WERI-Rb-1 (cell line): ENCODE measurements around the gene PREX1.

Experiments
- DNase-seq: peaks from one replicate; pipeline ENCODE4 v3.0.0-alpha.2; 2020
- H3K27ac ChIP-seq: fragments of 250-450 bp; sonication (Bioruptor Pico); 2 replicates; pipeline ENCODE4 v1.5.1; 2020; ENCODE audit warnings: mild to moderate bottlenecking, moderate library complexity
- H3K27me3 ChIP-seq: fragments of 250-450 bp; sonication (Bioruptor Pico); 2 replicates; pipeline ENCODE4 v1.5.1; 2021; ENCODE audit warnings: mild to moderate bottlenecking, low read depth, moderate library complexity; ENCODE audit not compliant: insufficient read depth, severe bottlenecking
- H3K36me3 ChIP-seq: fragments of 250-450 bp; sonication (Bioruptor Pico); 2 replicates; pipeline ENCODE4 v1.5.1; 2020; ENCODE audit warnings: mild to moderate bottlenecking, moderate library complexity
- H3K4me3 ChIP-seq: 2 replicates; pipeline ENCODE4 v1.5.1; 2011; ENCODE audit warnings: low read depth, mild to moderate bottlenecking, control low read depth, low read length
- H3K9me3 ChIP-seq: fragments of 250-450 bp; sonication (Bioruptor Pico); 2 replicates; pipeline ENCODE4 v1.5.1; 2021; ENCODE audit warnings: mild to moderate bottlenecking, moderate library complexity; ENCODE audit not compliant: severe bottlenecking
- CTCF ChIP-seq: IDR thresholded peaks from 2 replicates; pipeline ENCODE4 v1.5.1; 2011; ENCODE audit warnings: low read depth, mild to moderate bottlenecking, control low read depth, inconsistent platforms, low read length

The PREX1 gene

GRCh38 chr20:48794360-48794759, 33.4 kb downstream of the PREX1 start:
- Histone ChIP-seq H3K4me3 (no peak overlapping the region), H3K27ac (peak overlapping the region; percentile 25), H3K36me3 (no peaks in the 10 kb centered on the region; the same call in 1 of the 2 replicates), H3K27me3 (no peaks in the 10 kb centered on the region), H3K9me3 (no peaks in the 10 kb centered on the region)
- no peak for TF ChIP-seq CTCF
- no peak for DNase-seq

GRCh38 chr20:48793776-48794175, 34.0 kb downstream of the PREX1 start:
- H3K9me3 ChIP-seq, result no peaks in the 10 kb centered on the region
- H3K27me3 ChIP-seq, result no peaks in the 10 kb centered on the region
- no peak for DNase-seq
- no peak for TF ChIP-seq CTCF
- no peak overlapping the region for H3K27ac ChIP-seq
- no peak overlapping the region for H3K4me3 ChIP-seq
- no peaks in the 10 kb centered on the region; the same call in 1 of the 2 replicates for H3K36me3 ChIP-seq

- Histone ChIP-seq H3K27ac (no peak overlapping the region), H3K36me3 (no peaks in the 10 kb centered on the region), H3K9me3 (no peaks in the 10 kb centered on the region), H3K27me3 (no peaks in the 10 kb centered on the region), H3K4me3 (no peak overlapping the region)
- no peak for DNase-seq
- TF ChIP-seq CTCF, result no peak
These were observed 36.1 kb downstream of the PREX1 start for GRCh38 chr20:48791666-48792071.

GRCh38 chr20:48791014-48791413, 36.8 kb downstream of the PREX1 start:
- H3K27ac ChIP-seq, result no peak overlapping the region
- DNase-seq, result no peak
- no peak overlapping the region for H3K4me3 ChIP-seq
- TF ChIP-seq CTCF, result peak; percentile 5; the same call in 1 of the 2 replicates
- no peaks in the 10 kb centered on the region for H3K27me3 ChIP-seq
- no peaks in the 10 kb centered on the region for H3K9me3 ChIP-seq
- no peaks in the 10 kb centered on the region for H3K36me3 ChIP-seq

GRCh38 chr20:48790473-48791003, 37.3 kb downstream of the PREX1 start:
- no peak for DNase-seq
- H3K27me3 ChIP-seq, result no peaks in the 10 kb centered on the region
- H3K27ac ChIP-seq, result no peak overlapping the region
- no peak for TF ChIP-seq CTCF
- no peak overlapping the region for H3K4me3 ChIP-seq
- H3K9me3 ChIP-seq, result no peaks in the 10 kb centered on the region
- H3K36me3 ChIP-seq, result no peaks in the 10 kb centered on the region
